T-helper 1 cell (primary cell): Measurements from ENCODE around the gene NPAS3.

ENCODE experiments used
- DNase-seq, 5 donors: peaks; one replicate each; pipeline ENCODE4 v3.0.0-alpha.2; 2012 to 2020

The NPAS3 gene

DNA sequence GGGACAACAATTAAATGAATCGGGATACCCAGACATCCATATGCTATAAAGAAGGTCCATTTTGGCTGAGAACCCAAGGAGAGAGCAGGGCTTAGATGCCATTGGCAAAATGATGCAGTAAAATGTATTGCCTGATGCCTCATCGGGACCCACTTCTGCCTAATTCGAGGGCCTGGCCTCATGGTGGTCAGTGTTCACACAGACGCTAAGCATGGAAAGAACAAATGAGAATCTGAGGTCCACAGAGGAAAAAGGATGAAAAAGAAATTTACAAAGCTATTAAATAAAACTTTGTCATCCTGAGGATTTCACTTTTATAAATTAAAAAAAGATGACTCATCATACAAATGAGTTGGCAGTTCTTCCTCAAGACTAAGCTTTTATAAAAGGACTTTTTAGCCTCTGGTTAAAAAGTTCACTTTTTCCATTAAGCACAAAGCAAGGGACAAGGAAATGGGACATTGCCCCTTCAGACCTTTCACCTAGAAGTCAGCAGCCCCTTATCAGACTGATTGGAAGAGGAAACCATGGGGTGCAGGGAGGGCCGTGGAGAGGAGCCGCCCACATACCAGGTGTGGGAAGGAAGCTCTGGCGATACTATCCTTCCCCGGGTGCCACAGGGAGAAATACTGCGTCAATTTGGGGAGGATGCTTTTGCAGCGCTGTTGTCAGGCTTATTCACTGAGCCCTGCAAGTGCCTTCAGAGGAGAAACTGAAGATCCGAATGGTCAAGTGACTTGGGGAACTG, 836.2 kb downstream of the NPAS3 start:
- DNase-seq = no peak

DNA sequence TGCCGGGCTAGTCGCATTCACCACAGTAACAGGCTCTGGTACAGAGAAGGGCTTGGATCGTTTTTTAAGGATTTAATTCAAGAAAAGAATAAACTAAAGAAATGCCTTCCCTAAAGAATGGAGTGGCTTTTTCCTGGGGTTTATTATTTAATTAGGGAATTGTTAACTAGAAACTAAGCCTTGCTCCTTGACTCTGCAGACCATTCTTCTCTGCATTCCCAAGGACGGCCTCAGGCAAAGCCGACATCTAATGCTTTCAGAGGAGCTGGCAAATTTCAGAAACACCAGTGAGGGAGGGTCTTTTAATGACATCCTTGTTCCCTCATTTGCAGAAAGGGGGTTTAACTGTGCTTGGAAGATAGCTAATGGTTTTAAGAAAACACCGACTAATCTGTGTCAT, 838.2 kb downstream of the NPAS3 start:
- no peak for DNase-seq

DNA sequence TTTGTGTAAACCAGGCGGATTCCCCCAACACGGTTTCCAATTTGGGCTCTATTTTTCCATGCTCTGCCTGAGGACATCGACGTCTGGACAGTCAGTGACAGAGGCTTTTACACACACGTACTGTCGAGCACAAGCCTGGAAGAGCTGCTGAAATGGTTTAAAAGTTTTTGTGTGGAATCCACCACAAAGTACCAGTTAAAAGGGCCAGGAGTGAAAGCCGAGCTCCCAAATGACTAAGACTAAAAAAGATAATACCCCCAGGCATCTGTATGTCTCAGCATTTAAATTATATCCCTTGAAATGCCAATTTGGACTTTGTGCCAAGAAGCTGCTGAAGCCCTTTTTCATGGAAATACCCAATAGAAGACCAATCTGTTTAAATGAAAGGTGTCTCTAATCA, 839.0 kb downstream of the NPAS3 start:
- DNase-seq = no peak

DNA sequence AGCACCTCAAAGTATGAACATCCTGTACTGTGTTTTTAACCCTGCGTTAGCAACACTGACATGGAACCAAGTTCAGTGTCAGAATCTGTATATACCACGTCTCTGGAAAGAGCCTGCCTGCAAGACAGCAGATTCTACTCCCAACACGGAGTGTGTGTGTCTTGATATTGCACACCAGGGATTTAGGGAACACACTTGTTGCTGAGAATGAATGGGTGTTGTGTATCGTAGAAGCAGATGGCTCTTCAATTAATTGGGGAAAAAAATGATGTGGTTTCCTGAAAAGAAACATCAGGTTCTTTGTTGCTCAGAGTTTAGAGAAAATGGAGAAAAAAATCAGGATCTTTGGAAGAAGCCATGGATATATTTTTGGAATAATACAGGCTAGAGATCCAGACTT, 841.4 kb downstream of the NPAS3 start:
- DNase-seq = no peak

DNA sequence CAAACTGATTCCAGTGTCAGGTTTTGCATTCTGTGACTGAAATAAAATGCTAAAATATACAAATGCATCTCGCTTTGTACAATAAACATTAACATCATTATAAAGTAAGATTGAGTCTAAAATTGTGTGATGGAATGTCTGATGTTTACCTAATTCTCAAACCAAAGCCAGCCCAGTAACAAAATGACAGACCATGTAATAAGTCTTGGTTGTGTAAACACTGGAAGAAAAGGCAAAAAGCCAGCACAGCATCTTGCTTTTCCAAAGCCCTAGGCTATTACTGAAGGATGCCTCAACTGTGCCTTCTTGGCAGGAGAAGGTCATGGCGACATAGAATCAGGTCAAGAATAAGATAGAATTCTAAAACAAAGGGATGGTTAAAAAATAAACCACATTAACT, 842.6 kb downstream of the NPAS3 start:
- no peak for DNase-seq

DNA sequence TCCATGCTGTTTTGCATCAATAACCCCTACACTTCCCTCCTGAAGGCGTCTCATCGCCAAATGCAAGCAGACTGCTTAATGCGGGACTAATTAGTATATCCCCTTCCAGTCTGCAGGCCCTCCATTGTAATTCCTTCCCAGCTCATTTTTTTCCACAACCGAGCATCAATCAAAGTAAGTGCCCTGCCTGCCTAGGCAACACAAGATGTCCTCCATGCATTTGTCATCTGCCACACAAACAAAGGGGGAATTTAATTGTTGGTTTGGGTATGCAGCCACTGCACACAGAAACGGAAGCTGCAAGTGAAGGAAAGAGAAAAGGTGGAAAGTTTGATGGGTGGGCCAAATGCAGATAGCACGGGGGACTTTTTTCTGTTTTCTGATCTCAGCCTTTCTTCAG, 844.2 kb downstream of the NPAS3 start:
- no peak for DNase-seq

DNA sequence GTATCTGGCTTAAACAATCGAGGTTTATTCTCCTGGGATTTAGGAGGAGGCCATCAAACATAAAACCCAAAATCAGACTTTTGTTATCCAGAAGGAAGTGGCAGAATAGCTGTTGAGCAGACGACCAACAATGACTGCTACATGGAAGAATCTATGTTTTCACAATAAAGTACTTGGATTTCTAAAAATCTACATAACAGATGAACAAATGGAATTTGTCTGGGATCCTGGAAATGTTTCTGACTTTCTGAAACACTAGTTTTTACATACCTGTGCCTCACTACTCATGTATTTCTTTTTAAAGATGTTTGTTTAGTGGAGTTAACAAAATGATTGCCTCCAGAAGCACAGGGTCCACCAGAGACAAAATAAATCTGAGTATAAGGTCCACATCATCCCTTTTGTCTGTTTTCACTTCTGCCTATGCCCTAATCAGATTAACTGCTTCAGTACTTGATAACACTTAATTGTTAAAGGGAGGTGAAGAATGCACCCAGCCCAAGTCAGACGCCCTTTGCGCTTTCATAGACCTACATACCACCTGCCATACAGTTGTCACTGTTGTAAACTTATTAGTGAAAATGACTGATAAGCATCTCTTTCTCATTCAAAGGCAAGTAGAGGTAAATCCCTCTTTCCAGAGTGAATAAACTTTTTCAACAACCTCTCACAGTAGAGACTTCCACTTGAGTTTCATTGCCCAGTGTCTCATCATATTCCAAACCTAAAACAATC, 847.6 kb downstream of the NPAS3 start:
- no peak for DNase-seq

DNA sequence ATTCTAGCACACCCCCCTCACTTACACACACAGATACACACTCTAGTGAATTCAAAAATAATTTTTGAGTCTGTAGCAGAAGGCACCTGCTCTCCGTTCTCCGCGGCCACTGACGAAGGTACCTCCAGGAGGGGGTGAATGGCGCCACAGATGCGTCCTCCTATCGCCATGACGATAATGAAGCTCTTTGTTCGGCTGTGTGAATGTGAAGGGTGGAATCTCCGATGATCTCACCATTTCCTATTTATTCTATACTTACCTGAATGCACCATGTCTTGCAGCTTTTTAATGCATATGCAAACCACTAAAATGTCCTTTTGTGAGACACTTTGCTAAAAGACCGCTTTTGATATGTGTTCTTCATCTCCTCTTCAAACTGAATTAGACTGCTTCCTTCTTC, 849.5 kb downstream of the NPAS3 start:
- DNase-seq = no peak

DNA sequence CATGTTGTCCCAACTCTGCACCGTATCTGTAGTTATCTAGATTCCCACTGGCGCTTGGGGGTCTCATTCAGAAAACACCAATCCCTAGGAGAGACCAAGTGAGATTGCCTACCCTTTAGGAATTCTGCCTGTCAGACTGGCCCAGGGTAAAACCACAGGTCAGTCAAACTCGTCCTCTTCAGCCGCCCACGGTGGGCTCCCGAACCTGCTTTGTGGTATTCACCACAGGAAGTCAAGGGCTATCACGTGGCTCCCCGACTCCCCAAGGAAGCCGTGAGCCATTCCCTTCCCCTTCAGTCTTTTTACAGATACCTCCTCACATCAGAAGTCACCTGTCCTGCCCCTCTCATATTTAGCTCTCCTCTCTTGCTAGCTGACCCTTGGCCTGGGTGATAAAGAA, 852.3 kb downstream of the NPAS3 start:
- no peak for DNase-seq

DNA sequence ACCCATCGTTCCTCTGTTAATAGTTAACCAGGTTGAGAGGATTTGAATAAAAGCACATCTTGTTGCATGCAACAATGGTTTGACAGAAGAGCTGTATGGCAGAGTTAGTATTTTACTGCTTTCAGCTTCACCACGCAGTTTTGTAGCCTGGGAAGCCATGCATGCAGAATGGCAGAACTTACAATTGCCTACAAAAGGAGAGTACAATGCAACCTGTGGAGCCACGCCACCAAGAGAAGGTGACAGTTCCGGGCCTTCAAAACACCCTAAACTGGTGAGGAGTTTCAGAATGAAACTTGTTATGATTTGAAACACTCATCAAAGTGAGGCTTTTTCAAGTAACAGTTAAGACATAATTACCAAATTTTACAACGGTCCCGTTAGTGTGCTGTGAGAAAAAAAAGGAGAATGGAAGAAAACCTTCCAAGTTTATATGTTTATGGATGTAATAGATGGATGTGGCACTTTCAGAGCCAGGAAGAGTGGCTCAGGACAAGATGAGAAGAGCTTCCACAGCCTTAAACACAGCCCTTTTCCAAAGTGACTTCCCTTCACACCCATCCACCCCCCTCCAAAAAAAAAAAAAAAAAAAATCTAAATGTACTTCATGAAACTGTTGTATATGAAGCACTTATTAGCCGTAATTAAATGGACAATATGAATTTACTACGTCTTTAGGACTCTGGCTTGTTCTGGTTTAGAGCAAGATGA, 853.5 kb downstream of the NPAS3 start:
- peak in 1 of 5 donors; percentile 36 for DNase-seq

DNA sequence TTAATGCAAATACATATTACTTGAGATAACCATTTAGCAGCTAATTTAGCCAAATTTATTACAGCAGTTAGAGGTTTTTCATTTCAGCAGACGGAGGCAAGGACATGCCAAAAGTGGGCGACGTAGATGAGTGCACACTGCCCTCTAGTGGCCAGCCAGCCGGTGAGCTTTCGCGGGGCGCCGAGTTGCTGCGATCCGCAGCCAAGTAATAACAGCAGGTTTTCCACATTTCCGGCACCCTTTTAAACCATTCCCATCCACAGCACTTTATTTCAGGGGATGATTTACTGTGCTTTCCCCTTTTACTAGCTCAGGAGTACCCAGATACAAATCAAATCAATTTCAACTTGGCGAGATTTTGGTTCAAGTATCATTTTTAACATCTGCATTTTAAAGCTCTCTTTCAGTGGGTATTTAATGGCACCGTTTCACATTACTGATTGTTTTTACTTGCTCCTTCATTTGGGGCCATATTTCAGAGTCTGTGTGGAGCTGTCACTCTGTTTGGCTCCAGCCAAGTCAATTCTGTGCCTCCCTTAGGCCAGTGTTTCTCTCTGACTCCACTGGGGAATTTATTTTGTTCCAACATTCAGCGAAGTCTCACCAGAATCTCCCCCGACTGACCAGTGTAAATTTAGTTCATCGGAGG, 854.2 kb downstream of the NPAS3 start:
- DNase-seq = peak; percentile 15 to 56 (median 40)

DNA sequence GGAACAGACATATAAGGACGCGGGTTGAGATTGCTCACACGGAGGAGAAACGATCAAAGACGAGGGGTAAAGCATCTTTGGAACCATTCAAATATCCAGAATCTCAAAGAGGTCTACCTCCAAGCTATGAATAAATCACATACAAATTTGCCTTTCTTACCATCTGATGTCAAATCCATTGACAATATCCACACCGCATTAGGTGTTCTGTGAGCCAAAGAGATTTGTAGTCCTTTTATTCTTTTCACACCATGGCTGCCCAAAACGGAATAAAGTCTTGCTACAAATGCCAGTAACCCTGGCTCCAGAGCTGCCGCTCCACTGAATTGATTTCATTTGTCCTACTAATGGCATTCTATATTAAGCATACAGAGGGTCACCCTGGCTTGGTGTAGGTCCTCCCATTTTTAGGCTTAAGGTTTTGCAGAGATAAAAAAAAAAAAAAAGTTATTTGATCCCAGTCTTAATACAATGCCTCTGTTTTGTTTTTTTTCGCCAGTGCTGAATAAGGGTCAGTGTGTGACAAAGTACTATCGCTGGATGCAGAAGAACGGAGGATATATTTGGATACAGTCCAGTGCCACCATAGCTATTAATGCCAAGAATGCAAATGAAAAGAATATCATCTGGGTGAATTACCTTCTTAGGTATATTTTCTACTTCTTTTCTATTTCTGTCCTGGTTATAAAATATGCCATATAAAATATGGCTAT, 854.9 kb downstream of the NPAS3 start:
- no peak for DNase-seq

DNA sequence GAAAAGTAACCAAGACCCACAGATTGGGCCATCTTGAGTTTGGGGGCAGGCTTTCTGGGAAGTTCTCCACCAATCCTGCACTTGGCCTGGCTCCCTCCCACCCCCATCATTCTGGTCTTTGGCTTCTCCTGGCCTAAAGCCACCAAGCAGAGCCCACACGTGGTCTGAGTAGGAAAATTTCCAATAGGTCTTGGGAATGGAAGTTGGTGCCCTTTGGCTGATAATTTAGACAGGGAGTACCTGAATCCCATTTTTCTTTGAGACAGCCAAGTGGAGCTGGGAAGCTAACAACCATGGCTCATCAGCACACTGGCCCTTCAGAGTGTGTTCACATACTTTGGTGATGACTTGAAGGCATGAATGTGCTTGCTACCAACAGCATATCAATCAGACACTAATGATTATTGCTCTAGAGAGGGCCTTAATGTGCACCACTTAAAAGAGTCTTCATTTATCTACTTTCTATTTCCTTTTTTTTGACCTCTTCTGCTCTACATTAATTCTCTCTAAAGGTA, 856.2 kb downstream of the NPAS3 start:
- DNase-seq = no peak

DNA sequence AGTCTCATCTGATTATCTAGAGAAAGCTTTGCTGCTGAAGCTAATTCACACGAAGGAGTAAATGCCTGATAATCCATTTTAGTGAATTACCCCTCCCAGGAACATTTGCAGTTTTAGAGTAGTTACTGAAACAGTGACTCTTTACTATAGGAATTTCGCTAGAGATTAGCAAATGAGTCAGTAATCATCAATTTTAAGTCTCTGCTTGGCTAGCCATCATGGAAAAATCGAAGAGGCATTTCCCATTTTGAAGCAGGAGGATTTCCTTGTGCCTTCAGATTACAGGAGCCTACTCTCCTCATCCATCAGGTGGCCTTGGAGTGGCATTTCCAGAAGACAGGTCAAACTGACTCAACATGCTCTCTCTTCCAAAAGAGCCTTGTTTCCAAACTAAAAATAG, 857.7 kb downstream of the NPAS3 start:
- DNase-seq = no peak

DNA sequence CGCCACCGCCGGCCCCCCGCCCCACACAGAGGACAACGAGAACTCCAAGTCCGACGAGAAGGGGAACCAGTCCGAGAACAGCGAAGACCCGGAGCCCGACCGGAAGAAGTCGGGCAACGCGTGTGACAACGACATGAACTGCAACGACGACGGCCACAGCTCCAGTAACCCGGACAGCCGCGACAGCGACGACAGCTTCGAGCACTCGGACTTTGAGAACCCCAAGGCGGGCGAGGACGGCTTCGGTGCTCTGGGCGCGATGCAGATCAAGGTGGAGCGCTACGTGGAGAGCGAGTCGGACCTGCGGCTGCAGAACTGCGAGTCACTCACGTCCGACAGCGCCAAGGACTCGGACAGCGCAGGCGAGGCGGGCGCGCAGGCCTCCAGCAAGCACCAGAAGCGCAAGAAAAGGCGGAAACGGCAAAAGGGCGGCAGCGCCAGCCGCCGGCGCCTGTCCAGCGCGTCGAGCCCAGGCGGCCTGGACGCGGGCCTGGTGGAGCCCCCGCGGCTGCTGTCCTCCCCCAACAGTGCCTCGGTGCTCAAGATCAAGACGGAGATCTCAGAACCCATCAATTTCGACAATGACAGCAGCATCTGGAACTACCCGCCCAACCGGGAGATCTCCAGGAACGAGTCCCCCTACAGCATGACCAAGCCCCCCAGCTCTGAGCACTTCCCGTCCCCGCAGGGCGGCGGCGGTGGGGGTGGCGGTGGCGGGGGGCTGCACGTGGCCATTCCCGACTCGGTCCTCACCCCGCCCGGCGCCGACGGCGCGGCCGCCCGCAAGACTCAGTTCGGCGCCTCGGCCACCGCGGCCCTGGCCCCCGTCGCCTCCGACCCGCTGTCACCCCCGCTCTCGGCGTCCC, 861.3 kb downstream of the NPAS3 start:
- DNase-seq = no peak

DNA sequence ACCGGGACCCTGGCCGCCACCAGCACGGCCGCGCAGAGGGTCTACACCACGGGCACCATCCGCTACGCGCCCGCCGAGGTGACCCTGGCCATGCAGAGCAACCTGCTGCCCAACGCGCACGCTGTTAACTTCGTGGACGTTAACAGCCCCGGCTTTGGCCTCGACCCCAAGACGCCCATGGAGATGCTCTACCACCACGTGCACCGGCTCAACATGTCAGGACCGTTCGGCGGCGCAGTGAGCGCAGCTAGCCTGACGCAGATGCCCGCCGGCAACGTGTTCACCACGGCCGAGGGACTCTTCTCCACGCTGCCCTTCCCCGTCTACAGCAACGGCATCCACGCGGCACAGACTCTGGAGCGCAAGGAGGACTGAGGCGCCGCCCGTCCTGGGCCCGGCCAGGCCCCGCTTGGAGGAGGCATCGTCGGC, 862.1 kb downstream of the NPAS3 start:
- DNase-seq = no peak

DNA sequence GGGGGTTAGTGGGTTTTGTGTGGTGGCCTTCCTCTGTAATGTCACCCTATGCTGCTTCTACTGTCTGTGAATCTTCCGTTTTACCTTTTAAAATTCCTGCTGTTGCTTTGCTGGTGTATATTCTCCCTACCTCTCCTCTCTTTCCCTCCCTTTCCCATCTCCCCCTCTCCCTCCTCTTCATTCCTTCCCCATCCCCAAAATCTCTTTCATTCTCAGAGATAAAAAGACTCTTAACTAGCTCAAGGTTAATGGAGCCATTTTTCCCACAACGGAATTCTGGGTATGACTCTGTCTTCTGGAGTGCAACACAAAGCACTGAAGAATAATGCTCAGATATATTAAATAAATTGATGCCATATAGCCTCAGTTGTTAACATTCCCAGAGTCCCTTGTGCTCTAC, 864.1 kb downstream of the NPAS3 start:
- no peak for DNase-seq

DNA sequence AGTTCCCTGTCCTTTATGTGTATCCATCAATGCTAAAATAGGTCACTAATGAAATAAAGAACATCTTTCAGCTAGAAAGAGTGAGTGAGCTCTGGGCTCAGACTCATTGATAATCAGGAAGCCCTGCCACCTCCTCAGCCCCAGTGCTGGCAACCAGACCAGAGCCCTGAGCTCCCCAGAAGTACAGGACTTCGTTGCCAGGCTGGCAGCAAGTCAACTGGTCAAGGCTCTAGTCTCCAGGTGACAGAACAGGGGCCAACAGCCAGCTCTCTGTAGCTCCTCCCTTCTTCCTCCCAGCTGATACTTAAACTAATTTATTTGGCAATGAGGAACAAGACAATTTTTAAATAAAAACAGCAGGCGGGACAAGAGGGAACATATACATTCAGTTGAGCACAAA, 866.9 kb downstream of the NPAS3 start:
- no peak for DNase-seq

DNA sequence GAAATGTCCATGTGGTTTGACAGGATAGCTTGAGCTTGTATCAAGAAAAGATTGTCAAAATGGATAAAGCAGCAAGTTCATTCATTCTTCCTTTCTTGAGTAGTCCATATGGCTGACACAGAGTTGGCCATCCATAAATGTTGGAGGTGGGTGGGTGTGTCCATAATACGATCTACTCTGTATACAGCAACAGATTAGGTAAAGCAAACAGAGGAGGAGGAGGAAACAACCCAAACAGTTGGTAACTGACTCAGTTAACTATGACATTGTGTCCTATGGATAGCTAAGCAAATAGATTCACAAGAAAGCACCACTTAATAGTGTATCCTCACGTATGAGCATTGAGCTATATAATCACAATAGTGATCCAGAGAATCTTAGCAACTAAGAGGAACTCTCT, 868.2 kb downstream of the NPAS3 start:
- no peak for DNase-seq

DNA sequence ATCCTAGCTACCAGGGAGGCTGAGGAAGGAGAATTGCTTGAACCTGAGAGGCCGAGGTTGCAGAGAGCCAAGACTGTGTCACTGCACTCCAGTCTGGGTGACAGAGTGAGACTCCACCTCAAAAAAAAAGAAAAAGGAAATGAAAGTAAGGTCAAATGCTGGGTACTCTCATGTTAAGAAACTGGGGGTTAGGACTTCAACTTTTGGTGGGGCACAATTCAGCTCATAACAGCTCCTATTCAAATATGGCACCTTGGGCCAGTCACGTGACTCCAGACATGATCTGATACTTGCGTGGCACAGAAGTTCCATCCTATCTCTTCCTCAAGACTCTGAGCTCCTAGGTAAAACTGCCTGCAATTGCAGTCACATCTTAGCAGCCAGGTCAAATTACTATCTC, 869.5 kb downstream of the NPAS3 start:
- no peak for DNase-seq

DNA sequence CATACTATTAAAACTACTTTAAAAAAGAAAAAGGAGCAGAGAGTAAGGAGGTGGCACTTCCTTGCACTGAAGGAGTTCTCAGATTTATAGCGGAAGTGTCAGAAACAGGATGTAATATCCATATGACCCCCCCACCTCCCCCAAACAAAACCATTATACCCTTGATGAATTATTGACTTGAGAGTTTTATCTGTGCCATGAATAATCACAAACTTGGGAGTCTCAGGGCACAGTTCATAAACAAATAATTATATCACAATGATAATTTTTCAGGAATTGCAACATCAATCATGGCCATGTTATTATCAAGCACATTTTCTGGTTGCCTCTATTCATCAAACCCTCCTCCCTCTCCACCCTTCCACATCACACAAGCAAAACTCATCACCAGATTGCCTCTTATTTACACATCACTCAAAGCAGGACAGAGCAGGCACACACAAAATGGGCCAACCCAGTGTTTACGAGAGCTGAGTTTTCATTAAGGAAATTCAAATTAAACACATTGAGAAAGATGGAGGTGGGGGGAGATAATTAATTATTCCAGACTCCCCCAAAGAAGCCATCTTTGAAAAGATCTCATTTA, 870.8 kb downstream of the NPAS3 start:
- DNase-seq = no peak
